ENCODE results near the gene RNU2-63P. TPM values are rescaled to one million over a fixed set of nuclear protein-coding genes. Genes with fewer than 3 reads are reported as not detected.
"Not testable (repeated sequence)": the region's sequence is repeated elsewhere in the genome, so short reads cannot be mapped to it uniquely, and the experiment has no call there.

Gene RNU2-63P
- total RNA-seq, 1 experiment from 2014 or later: not detected

DNA sequence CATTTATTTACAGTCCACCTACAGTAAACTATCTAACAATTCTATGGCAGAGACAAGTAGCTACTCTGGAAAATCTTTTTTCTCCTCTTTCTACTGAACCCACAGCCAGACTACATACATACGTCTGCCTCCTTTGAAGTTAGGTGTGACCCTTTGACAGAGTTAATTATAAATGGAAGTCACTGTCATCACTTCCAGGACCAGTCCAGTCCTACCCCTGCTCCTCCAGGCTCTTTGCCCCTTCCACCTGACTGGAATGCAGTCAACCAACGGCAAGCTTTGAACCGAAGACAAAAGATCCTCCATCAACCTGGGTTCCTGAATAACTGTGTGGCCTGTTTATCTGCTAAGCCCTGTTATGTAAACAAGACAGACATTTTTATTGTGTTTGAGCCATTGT, 35.2 kb downstream of the RNU2-63P start:
- not testable (repeated sequence) for DNase-seq (ENCODE audit: low spot score)

DNA sequence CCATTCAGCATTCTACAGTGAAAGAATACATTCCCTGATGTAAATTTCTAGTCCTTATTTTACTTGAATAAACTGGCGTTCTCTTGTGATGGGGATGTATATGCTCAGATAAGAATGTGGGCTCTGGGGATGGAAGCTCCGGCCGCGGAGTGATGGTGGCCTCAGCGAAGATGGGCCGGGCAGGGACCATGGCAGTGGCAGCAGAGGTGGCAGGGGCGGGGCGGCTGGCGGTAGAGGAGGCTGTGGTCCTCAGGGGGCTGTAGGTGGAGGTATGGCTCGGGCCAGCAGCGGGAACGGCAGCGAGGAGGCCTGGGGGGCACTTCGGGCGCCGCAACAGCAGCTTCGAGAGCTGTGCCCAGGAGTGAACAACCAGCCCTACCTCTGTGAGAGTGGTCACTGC, 44.0 kb downstream of the RNU2-63P start:
- not testable (repeated sequence) for DNase-seq (ENCODE audit: low spot score)

Other genes starting within 250 kb of the RNU2-63P start
- 1.2 TPM in 1 of 2 replicates, not detected in the other for gene RGPD2, start 190.8 kb downstream of the RNU2-63P start, total RNA-seq (2014; rRNA removed; shearing (Covaris generic))
- 28.3 and 35.3 TPM in 2 replicates for gene KRCC1, start 39.2 kb upstream of the RNU2-63P start, total RNA-seq (2014; rRNA removed; shearing (Covaris generic))
- not detected in 2 replicates for gene SMYD1, start 51.3 kb upstream of the RNU2-63P start, total RNA-seq (2014; rRNA removed; shearing (Covaris generic))
- gene FABP1, start 111.5 kb upstream of the RNU2-63P start, total RNA-seq (2014; rRNA removed; shearing (Covaris generic)): not detected in 2 replicates
- not detected in 2 replicates for gene THNSL2, start 153.8 kb upstream of the RNU2-63P start, total RNA-seq (2014; rRNA removed; shearing (Covaris generic))